ENCODE measurements around the gene ARHGEF1. TPM values are rescaled to one million over a fixed set of nuclear protein-coding genes. Genes with fewer than 3 reads are reported as not detected.

Gene ARHGEF1
- total RNA-seq, 1 experiment from 2014 or later, result 50.8 TPM

DNA sequence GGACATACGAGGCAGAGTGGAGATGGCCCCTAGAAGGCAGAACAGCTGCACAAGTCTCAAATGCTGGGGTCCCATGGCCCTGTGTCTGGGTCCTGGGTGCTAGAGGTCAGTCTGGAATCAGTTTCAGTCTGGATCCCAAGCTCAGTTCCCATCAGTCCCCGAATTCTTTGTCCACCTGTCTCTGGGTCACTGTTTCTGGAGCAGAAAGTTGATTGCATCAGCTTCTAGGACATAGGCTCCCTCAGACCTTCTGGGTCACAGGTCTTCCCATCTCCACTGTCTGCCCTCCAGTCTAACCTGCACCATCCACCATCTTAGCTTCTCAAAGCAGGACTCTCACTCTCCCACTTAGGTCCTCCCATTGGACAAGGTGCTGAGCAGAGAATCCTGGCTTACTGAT lies 43.8 kb upstream of the ARHGEF1 start:
- Histone ChIP-seq H3K9ac (ENCODE audit: low read length) (no peak overlapping the region), H2AFZ (ENCODE audit: low read length) (no peak overlapping the region), H3K4me3 (ENCODE audit: low read length) (no peak overlapping the region), H4K20me1 (ENCODE audit: low read length) (no peaks in the 10 kb centered on the region), H3K27ac (ENCODE audit: low read length) (no peak overlapping the region), H3F3A (ENCODE audit: low read length, unreplicated experiment) (no peaks in the 10 kb centered on the region), H3K9me2 (replicated peaks; ENCODE audit: low read length) (no peaks in the 10 kb centered on the region), H3K36me3 (ENCODE audit: low read depth, low read length) (no peaks in the 10 kb centered on the region), H3K4me1 (ENCODE audit: insufficient read depth, low read length) (no peaks in the 10 kb centered on the region), H3K9me3 (ENCODE audit: low read length) (no peaks in the 10 kb centered on the region), H3K79me2 (ENCODE audit: low read length) (no peaks in the 10 kb centered on the region), H3K27me3 (ENCODE audit: low read length) (no peaks in the 10 kb centered on the region), H3K4me2 (ENCODE audit: low read length) (no peak overlapping the region)
- no TSS peak for BruUV-seq (replicated peaks)
- ChIA-PET POLR2A (ENCODE audit: unreplicated experiment) (interaction anchor here (0.6 kb wide), 1 partner anchor 36 kb away, joined by 6 read pairs; no protein-coding TSS in a partner anchor), CTCF (no interaction called here)
- intact Hi-C loops (cut with micrococcal nuclease), result no loop called here
- no peak for DNase-seq
- no peak for TF ChIP-seq EZH2 (IDR thresholded peaks at IDR 0.05; ENCODE audit: low read length, unreplicated experiment)
- no peak for TF ChIP-seq EZH2phosphoT487 (IDR thresholded peaks at IDR 0.05; ENCODE audit: borderline replicate concordance, low read length)
- no peak for TF ChIP-seq CTCF (conservative IDR thresholded peaks at IDR 0.05; ENCODE audit: low read depth, low read length)
- no peak for ATAC-seq

- Histone ChIP-seq H3F3A (ENCODE audit: low read length, unreplicated experiment) (no peaks in the 10 kb centered on the region), H3K9ac (ENCODE audit: low read length) (no peak overlapping the region), H3K4me3 (ENCODE audit: low read length) (no peak overlapping the region), H2AFZ (ENCODE audit: low read length) (no peak overlapping the region), H3K4me1 (ENCODE audit: insufficient read depth, low read length) (no peaks in the 10 kb centered on the region), H3K27me3 (ENCODE audit: low read length) (no peaks in the 10 kb centered on the region), H3K4me2 (ENCODE audit: low read length) (no peak overlapping the region), H3K79me2 (ENCODE audit: low read length) (no peaks in the 10 kb centered on the region), H3K9me2 (replicated peaks; ENCODE audit: low read length) (no peaks in the 10 kb centered on the region), H4K20me1 (ENCODE audit: low read length) (no peaks in the 10 kb centered on the region), H3K9me3 (ENCODE audit: low read length) (no peaks in the 10 kb centered on the region), H3K27ac (ENCODE audit: low read length) (no peak overlapping the region), H3K36me3 (ENCODE audit: low read depth, low read length) (no peaks in the 10 kb centered on the region)
- intact Hi-C loops (cut with micrococcal nuclease), result no loop called here
- ATAC-seq, result no peak
- ChIA-PET CTCF (no interaction called here), POLR2A (ENCODE audit: unreplicated experiment) (no interaction called here)
- no peak for TF ChIP-seq CTCF (conservative IDR thresholded peaks at IDR 0.05; ENCODE audit: low read depth, low read length)
- no TSS peak for BruUV-seq (replicated peaks)
- no peak for DNase-seq
Observed at GRCh38 chr19:41843371-41843770, 39.6 kb upstream of the ARHGEF1 start.

DNA sequence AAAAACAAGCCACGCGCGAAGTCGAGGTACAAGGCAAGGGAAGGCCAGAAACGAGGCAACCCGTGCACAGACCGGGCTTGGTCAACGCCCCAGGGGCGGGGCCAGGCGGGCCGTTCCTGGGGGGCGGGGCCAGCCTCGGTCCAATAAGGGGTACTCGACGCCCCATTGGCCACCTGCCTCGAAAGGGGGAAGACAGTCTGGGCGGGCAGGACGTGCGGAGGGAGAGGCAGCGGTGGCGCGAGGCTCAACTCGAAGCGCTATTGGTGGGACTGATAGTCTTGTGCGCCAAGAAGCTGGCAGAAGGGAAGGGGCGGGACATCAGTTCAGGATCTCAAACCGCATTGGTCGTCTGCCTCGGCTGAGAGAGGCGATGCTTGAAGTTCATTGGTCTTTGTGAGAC lies 38.4 kb upstream of the ARHGEF1 start, which contains the start of gene LYPD4:
Gene LYPD4 (minus strand): TSS at position 83 of the 400 bp plus-strand sequence. CDS start 5,398 bp downstream, outside the sequence.
- TF ChIP-seq EZH2 (IDR thresholded peaks at IDR 0.05; ENCODE audit: low read length, unreplicated experiment), result no peak
- TF ChIP-seq CTCF (conservative IDR thresholded peaks at IDR 0.05; ENCODE audit: low read depth, low read length), result no peak
- no peak for TF ChIP-seq EZH2phosphoT487 (IDR thresholded peaks at IDR 0.05; ENCODE audit: borderline replicate concordance, low read length)
- CTCF ChIA-PET, result no interaction called here
- Histone ChIP-seq H3K27me3 (ENCODE audit: low read length) (no peaks in the 10 kb centered on the region), H3K9me3 (ENCODE audit: low read length) (no peaks in the 10 kb centered on the region), H3K79me2 (ENCODE audit: low read length) (no peaks in the 10 kb centered on the region), H3K4me2 (ENCODE audit: low read length) (no peak within 1 kb of the TSS), H3K36me3 (ENCODE audit: low read depth, low read length) (no peaks in the 10 kb centered on the region), H3K9ac (ENCODE audit: low read length) (no peak within 1 kb of the TSS), H2AFZ (ENCODE audit: low read length) (no peak within 1 kb of the TSS), H3K27ac (ENCODE audit: low read length) (no peak within 1 kb of the TSS), H4K20me1 (ENCODE audit: low read length) (no peaks in the 10 kb centered on the region), H3K4me3 (ENCODE audit: low read length) (no peak within 1 kb of the TSS), H3K9me2 (replicated peaks; ENCODE audit: low read length) (no peaks in the 10 kb centered on the region), H3F3A (ENCODE audit: low read length, unreplicated experiment) (no peaks in the 10 kb centered on the region), H3K4me1 (ENCODE audit: insufficient read depth, low read length) (no peaks in the 10 kb centered on the region)
- DNase-seq (no peak), ATAC-seq (no peak)
- BruUV-seq (replicated peaks), result no TSS peak
- intact Hi-C loops (cut with micrococcal nuclease), result no loop called here
- POLR2A ChIA-PET (ENCODE audit: unreplicated experiment), result no interaction called here
